Thymus (tissue), 11 donors: ENCODE measurements around the gene MTUS2. TPM values are rescaled to one million over a fixed set of nuclear protein-coding genes. Genes with fewer than 3 reads are reported as not detected.

Experiments
- DNase-seq, 9 donors: peaks; one replicate each; pipeline ENCODE4 v3.0.0-alpha.2; 2013; ENCODE audit warnings: low spot score in 9 of 9, low read depth in 6 of 9, missing footprints in 1 of 9
- H3K27ac ChIP-seq, 2 donors: one replicate each; pipeline ENCODE4 v1.5.1; 2013; ENCODE audit warnings: control low read depth in 1 of 2, low read depth in 1 of 2, low read length in 1 of 2, mild to moderate bottlenecking in 1 of 2, moderate library complexity in 1 of 2
- H3K27me3 ChIP-seq, 2 donors: one replicate each; pipeline ENCODE4 v1.5.1; 2013; ENCODE audit warnings: low read length in 1 of 2; ENCODE audit not compliant: control insufficient read depth in 2 of 2, insufficient read depth in 1 of 2
- H3K36me3 ChIP-seq, 2 donors: one replicate each; pipeline ENCODE4 v1.5.1; 2013; ENCODE audit warnings: low read length in 1 of 2, mild to moderate bottlenecking in 1 of 2, moderate library complexity in 1 of 2; ENCODE audit not compliant: control insufficient read depth in 2 of 2, insufficient read depth in 2 of 2
- H3K4me1 ChIP-seq, 2 donors: one replicate each; pipeline ENCODE4 v1.5.1; 2013; ENCODE audit warnings: low read length in 2 of 2; ENCODE audit not compliant: control insufficient read depth in 2 of 2, insufficient read depth in 2 of 2
- H3K4me3 ChIP-seq, 2 donors: one replicate each; pipeline ENCODE4 v1.5.1; 2013; ENCODE audit warnings: low read length in 2 of 2, control low read depth in 1 of 2, mild to moderate bottlenecking in 1 of 2
- H3K9me3 ChIP-seq, 2 donors: one replicate each; pipeline ENCODE4 v1.5.1; 2013; ENCODE audit warnings: low read length in 1 of 2, mild to moderate bottlenecking in 1 of 2; ENCODE audit not compliant: control insufficient read depth in 2 of 2, insufficient read depth in 1 of 2
- WGBS: extraction: QIAGEN DNeasy Blood & Tissue Kit; methylation state at CpG from one replicate; pipeline ENCODE4 v1.1.7; 2013; 5-methylcytosine and 5-hydroxymethylcytosine counted together
- polyA plus RNA-seq: library from polyadenylated mRNA; stranded (reverse); fragments of 200-250 nt; gene quantifications from one replicate; pipeline ENCODE4 v1.2.3, GENCODE V29; 2013
- total RNA-seq: library from RNA; stranded (reverse); fragments of 120-200 nt; gene quantifications from one replicate; pipeline ENCODE4 v1.2.4, GENCODE V29; 2013
- donor health status: healthy.

The MTUS2 gene
- total and polyA plus RNA-seq, 2 donors: 0.09 to 0.18 TPM

DNA sequence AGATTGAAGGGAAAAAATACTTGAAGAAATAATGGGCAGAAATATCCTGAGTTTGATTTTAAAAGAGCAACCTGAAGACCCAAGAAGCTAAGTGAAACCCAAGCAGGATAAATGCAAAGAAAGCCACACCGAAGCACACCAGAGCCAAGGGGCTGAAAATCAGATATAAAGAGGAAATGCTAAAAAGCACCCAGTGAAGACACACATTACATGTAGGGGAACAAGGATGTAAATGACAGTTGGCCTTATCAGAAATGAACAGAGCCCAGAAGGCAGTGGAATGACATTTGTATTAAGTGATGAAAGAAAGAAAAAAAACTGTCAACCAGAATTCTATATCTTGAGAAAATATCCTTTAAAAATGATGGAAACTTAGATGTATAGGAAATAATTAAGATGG lies 636.3 kb downstream of the MTUS2 start:
- no peak for DNase-seq
- Histone ChIP-seq H3K27me3 (no peaks in the 10 kb centered on the region), H3K36me3 (no peaks in the 10 kb centered on the region), H3K27ac (no peak overlapping the region), H3K4me3 (no peak overlapping the region), H3K9me3 (no peaks in the 10 kb centered on the region), H3K4me1 (no peaks in the 10 kb centered on the region)
- WGBS: 82% methylated on average over 1 of the region's 1 CpG

- no peak for DNase-seq
- Histone ChIP-seq H3K9me3 (no peaks in the 10 kb centered on the region), H3K36me3 (no peaks in the 10 kb centered on the region), H3K27ac (no peak overlapping the region), H3K4me1 (no peaks in the 10 kb centered on the region), H3K4me3 (no peak overlapping the region), H3K27me3 (no peaks in the 10 kb centered on the region)
Measured at GRCh38 chr13:29457299-29457698, 637.2 kb downstream of the MTUS2 start.

GRCh38 chr13:29458419-29458818 lies 638.3 kb downstream of the MTUS2 start:
- H3K9me3 ChIP-seq: no peaks in the 10 kb centered on the region
- no peak overlapping the region for H3K4me3 ChIP-seq
- no peaks in the 10 kb centered on the region for H3K4me1 ChIP-seq
- H3K27ac ChIP-seq: no peak overlapping the region
- DNase-seq: no peak
- H3K36me3 ChIP-seq: no peaks in the 10 kb centered on the region
- H3K27me3 ChIP-seq: no peaks in the 10 kb centered on the region
- 95% methylated on average over 1 of the region's 1 CpG for WGBS

GRCh38 chr13:29459813-29460355 lies 639.7 kb downstream of the MTUS2 start:
- 96% methylated on average over 2 of the region's 2 CpGs for WGBS
- DNase-seq: no peak
- Histone ChIP-seq H3K27me3 (no peaks in the 10 kb centered on the region), H3K4me1 (no peaks in the 10 kb centered on the region), H3K9me3 (no peaks in the 10 kb centered on the region), H3K4me3 (no peak overlapping the region), H3K36me3 (no peaks in the 10 kb centered on the region), H3K27ac (no peak overlapping the region)

DNA sequence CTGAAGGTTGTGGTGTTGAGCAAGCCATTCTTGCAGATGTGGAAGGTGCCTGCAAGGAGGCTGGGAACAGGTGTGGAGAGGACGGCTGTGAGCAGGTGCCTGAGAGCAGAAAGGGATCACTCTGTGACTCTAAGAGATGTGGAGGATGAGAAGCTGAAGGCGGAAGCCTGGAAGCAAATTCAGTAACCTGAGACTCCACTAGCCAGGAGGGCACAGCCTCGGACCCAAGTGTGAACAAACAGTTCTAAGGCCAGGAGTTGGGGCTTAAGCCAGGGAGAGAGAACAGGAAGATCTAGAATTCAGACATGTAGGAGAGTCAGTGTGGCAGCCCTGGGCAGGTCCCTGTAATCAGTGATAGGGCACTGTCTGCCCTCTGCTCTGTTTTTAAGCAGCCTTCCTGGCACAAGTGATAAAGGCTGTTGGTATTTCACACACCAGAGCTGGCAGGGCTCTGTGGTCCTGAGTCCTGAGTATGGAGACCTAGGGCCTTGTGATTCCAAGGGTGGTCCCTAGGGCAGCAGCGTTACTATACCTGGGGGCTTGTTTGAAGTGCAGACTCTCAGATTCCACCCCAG lies 644.1 kb downstream of the MTUS2 start:
- no peak for DNase-seq
- Histone ChIP-seq H3K27me3 (no peaks in the 10 kb centered on the region), H3K4me3 (no peak overlapping the region), H3K36me3 (no peaks in the 10 kb centered on the region), H3K9me3 (no peaks in the 10 kb centered on the region), H3K4me1 (no peaks in the 10 kb centered on the region), H3K27ac (no peak overlapping the region)
- 83% methylated on average over 4 of the region's 4 CpGs for WGBS

GRCh38 chr13:29465741-29466293 lies 645.7 kb downstream of the MTUS2 start:
- Histone ChIP-seq H3K27ac (no peak overlapping the region), H3K27me3 (no peaks in the 10 kb centered on the region), H3K4me3 (no peak overlapping the region), H3K4me1 (no peaks in the 10 kb centered on the region), H3K36me3 (no peaks in the 10 kb centered on the region), H3K9me3 (no peaks in the 10 kb centered on the region)
- DNase-seq: no peak
- WGBS: 83% methylated on average over 6 of the region's 6 CpGs

DNA sequence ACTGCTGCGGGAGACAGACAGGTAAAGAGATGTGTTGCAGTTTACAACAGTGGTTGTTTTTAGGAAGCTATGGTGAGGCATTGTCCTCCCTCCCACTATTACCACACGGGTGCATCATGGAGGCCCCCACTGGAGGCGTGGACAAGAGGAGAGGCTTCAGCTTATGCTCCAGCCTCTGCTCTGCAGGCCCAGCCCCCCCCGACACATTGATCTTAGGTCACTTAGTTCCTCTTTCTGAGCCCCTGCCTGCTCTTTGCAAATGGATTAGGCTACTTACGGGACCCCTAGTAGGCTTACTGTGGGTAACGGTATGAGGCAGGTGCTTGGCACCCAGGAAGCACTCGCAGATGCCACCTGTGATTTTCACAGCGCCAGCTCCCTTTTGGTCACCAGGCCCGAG lies 651.4 kb downstream of the MTUS2 start:
- Histone ChIP-seq H3K27me3 (no peaks in the 10 kb centered on the region), H3K9me3 (no peaks in the 10 kb centered on the region), H3K27ac (no peak overlapping the region), H3K36me3 (no peaks in the 10 kb centered on the region), H3K4me1 (no peaks in the 10 kb centered on the region), H3K4me3 (no peak overlapping the region)
- DNase-seq: no peak
- 56% methylated on average over 9 of the region's 9 CpGs for WGBS

DNA sequence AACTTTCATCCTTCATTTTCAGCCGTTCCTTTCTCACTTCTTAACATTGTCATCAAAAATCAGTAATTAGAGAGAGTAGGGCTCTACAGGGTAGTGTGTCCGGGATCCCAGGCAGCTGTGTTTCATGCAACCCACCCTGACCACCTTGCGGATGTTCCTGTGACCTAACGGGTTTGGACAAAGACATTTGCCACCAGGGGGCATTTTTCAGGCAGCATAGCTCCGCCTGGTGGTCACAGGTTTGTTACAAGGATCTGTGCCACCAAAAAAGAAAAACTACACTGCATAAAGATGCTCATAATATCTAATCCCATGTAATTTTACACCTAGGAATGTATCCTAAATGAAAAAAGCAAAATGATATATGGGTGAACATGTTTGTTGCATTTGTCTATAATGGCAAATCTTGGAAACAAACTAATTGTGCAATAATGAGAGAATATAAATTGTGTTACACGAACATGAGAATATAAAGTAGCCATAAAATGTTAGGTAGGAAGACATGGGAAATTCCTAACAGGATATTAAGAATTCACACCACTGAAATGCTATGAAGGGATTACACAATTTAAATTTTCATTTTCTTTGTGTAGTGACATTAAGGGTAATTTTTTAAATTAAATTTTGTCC lies 652.3 kb downstream of the MTUS2 start:
- Histone ChIP-seq H3K27ac (no peak overlapping the region), H3K9me3 (no peaks in the 10 kb centered on the region), H3K27me3 (no peaks in the 10 kb centered on the region), H3K4me3 (no peak overlapping the region), H3K36me3 (no peaks in the 10 kb centered on the region), H3K4me1 (no peaks in the 10 kb centered on the region)
- 58% methylated on average over 6 of the region's 6 CpGs for WGBS
- peak in 8 of 9 donors; percentile 3 to 52 (median 26) for DNase-seq

DNA sequence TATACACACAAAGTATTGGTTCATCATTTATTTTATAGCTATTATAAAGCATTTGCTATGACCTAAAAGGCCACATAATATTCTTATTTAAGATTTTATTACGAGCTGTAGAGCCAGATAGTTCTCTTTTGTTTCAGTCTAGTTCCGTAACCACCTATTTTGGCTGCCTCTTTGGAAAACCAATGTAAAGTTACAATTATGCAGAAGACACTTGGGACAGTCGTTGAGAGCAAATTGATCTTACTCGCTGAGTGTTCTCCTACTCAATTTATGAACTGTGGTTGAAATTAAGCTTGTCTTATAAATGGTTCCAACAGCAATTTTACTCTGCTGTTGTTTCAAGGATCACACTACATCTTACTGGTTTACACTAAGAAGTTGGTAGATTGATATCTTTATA lies 653.0 kb downstream of the MTUS2 start:
- Histone ChIP-seq H3K9me3 (no peaks in the 10 kb centered on the region), H3K27ac (no peak overlapping the region), H3K4me3 (no peak overlapping the region), H3K4me1 (no peaks in the 10 kb centered on the region), H3K36me3 (no peaks in the 10 kb centered on the region), H3K27me3 (no peaks in the 10 kb centered on the region)
- 90% methylated on average over 4 of the region's 4 CpGs for WGBS
- no peak for DNase-seq
